ENCODE results near the gene ALDH1L2.

- TF ChIP-seq PRDM10 (IDR thresholded peaks at IDR 0.05; ENCODE audit: partially characterized antibody) (no peak), HMG20B (CRISPR knock-in tag; IDR thresholded peaks at IDR 0.05) (no peak), NR2C1 (IDR thresholded peaks at IDR 0.05) (no peak), NR2C1 (tag; IDR thresholded peaks at IDR 0.05) (no peak), ELK1 (CRISPR knock-in tag; IDR thresholded peaks at IDR 0.05) (no peak), ZNF175 (CRISPR knock-in tag; IDR thresholded peaks at IDR 0.05; ENCODE audit: low read depth) (no peak), ETV5 (CRISPR knock-in tag; IDR thresholded peaks at IDR 0.05; ENCODE audit: low read depth) (no peak), CTCF (IDR thresholded peaks at IDR 0.05 in 2 of 3, conservative IDR thresholded peaks at IDR 0.05 in 1 of 3; ENCODE audit: insufficient read depth in 2 of 3, low read depth in 1 of 3, low read length in 3 of 3) (no peak), TCF7 (IDR thresholded peaks at IDR 0.05; ENCODE audit: borderline replicate concordance) (no peak), REST (IDR thresholded peaks at IDR 0.05; ENCODE audit: borderline replicate concordance) (no peak), REST (CRISPR knock-in tag; IDR thresholded peaks at IDR 0.05; ENCODE audit: low read depth) (no peak), FOXM1 (IDR thresholded peaks at IDR 0.05; ENCODE audit: low read depth) (no peak), FOXM1 (CRISPR knock-in tag; IDR thresholded peaks at IDR 0.05; ENCODE audit: low read depth) (no peak), PBX2 (CRISPR knock-in tag; IDR thresholded peaks at IDR 0.05; ENCODE audit: low read depth) (no peak), PBX2 (tag; conservative IDR thresholded peaks at IDR 0.05; ENCODE audit: low read depth) (no peak), ZNF431 (CRISPR knock-in tag; IDR thresholded peaks at IDR 0.05) (no peak), SREBF1 (IDR thresholded peaks at IDR 0.05; ENCODE audit: borderline replicate concordance, low read depth, low read length) (no peak), SMAD4 (CRISPR knock-in tag; conservative IDR thresholded peaks at IDR 0.05) (no peak)
Measured at GRCh38 chr12:105100207-105100985, 16.1 kb upstream of the ALDH1L2 start.

All from K562 (cell line).